ENCODE results near the gene SYT12. TPM values are rescaled to one million over a fixed set of nuclear protein-coding genes. Genes with fewer than 3 reads are reported as not detected.

SYT12 gene
- total and polyA plus RNA-seq, 12 donors: 0.67 to 55.6 (median 3.4) TPM

- Histone ChIP-seq H3K9me3 (replicated peaks in 1 of 3) (no peaks in the 10 kb centered on the region), H3K27me3 (no peaks in the 10 kb centered on the region), H3K4me3 (no peak overlapping the region), H3K27ac (no peak overlapping the region), H3K36me3 (replicated peaks in 1 of 2) (no peaks in the 10 kb centered on the region), H3K4me1 (replicated peaks in 1 of 2) (no peaks in the 10 kb centered on the region)
- no peak for DNase-seq
- TF ChIP-seq, protein P1, sequence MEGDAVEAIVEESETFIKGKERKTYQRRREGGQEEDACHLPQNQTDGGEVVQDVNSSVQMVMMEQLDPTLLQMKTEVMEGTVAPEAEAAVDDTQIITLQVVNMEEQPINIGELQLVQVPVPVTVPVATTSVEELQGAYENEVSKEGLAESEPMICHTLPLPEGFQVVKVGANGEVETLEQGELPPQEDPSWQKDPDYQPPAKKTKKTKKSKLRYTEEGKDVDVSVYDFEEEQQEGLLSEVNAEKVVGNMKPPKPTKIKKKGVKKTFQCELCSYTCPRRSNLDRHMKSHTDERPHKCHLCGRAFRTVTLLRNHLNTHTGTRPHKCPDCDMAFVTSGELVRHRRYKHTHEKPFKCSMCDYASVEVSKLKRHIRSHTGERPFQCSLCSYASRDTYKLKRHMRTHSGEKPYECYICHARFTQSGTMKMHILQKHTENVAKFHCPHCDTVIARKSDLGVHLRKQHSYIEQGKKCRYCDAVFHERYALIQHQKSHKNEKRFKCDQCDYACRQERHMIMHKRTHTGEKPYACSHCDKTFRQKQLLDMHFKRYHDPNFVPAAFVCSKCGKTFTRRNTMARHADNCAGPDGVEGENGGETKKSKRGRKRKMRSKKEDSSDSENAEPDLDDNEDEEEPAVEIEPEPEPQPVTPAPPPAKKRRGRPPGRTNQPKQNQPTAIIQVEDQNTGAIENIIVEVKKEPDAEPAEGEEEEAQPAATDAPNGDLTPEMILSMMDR (IDR thresholded peaks at IDR 0.05): no peak
- TF ChIP-seq POLR2A (IDR thresholded peaks at IDR 0.05): no peak
- intact Hi-C loops (cut with DNase I): no loop called here
- WGBS, 4 donors: 66 to 81% (median 79%) methylated on average over 2 of the region's 2 CpGs
These were observed 30.9 kb upstream of the SYT12 start for GRCh38 chr11:66992041-66992440.

DNA sequence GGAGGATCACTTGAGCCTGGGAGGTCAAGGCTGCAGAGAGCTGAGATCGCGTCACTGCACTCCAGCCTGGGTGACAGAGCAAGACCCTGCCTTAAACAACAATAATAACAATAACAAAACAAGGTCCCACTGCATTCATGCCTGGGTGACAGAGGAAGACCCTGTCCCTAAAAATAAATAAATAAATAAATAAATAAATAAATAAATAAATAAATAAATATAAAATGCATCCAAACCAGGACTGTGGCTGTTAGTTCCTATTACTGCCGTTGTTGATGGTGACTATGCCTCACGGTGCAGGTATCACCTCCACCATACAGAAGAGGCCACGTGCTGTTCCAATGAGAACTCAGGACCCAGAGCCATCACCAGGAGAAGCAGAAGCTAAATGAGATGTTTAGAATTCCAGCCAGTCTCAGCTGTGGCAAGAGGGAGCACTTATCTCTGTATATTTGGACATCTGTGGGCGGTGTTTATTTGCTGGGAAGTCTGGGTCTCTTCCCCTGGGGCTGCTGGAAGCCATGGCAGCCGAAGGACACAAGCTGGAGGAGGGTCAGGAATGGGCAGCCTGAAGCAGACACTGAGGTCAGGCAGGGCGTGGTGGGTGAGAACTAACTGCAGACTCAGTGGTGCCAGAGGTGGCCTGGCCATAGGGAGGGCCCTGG is 26.2 kb upstream of the SYT12 start:
- no peak for DNase-seq

GRCh38 chr11:66999555-66999954 is 23.4 kb upstream of the SYT12 start:
- H3K9me3 ChIP-seq (replicated peaks in 1 of 3): no peaks in the 10 kb centered on the region
- H3K4me3 ChIP-seq: no peak overlapping the region
- TF ChIP-seq, protein P1 (IDR thresholded peaks at IDR 0.05): no peak
- no peak for TF ChIP-seq POLR2A (IDR thresholded peaks at IDR 0.05)
- H3K4me1 ChIP-seq (replicated peaks in 1 of 2): no peaks in the 10 kb centered on the region
- no peaks in the 10 kb centered on the region for H3K36me3 ChIP-seq (replicated peaks in 1 of 2)
- H3K27ac ChIP-seq: no peak overlapping the region
- no peak for DNase-seq
- intact Hi-C loops (cut with DNase I): no loop called here
- H3K27me3 ChIP-seq: no peaks in the 10 kb centered on the region
- 78 to 85% (median 80%) methylated on average over 7 of the region's 7 CpGs for WGBS, 4 donors

More for the DNA sequence above, 26.2 kb upstream of the SYT12 start:
- Histone ChIP-seq H3K27ac (no peak overlapping the region), H3K36me3 (replicated peaks in 1 of 2) (no peaks in the 10 kb centered on the region), H3K9me3 (replicated peaks in 1 of 3) (no peaks in the 10 kb centered on the region), H3K27me3 (no peaks in the 10 kb centered on the region), H3K4me1 (replicated peaks in 1 of 2) (no peaks in the 10 kb centered on the region), H3K4me3 (no peak overlapping the region)
- WGBS, 4 donors: 55 to 74% (median 68%) methylated on average over 7 to 8 of the region's 8 CpGs
- intact Hi-C loops (cut with DNase I): no loop called here
- TF ChIP-seq POLR2A (IDR thresholded peaks at IDR 0.05): no peak
- TF ChIP-seq, protein P1 (IDR thresholded peaks at IDR 0.05): no peak

DNA sequence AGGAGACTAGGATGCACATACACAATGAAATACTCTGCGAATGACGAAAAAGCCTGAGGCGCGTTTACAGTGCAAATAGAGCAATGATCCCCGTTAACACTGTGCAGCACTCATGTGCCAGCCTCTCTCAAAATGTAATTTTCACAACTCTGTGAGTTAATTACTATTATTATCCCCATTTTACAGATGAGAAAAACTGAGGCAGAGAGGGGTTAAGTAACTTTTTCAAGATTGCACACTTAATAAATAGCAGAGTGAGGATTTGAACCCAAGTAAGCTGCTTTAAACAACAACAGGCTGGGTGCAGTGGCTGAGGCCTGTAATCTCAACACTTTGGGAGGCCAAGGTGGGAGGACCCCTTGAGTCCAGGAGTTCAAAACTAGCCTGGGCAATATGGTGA is 21.6 kb upstream of the SYT12 start:
- Histone ChIP-seq H3K27me3 (no peaks in the 10 kb centered on the region), H3K36me3 (replicated peaks in 1 of 2) (no peaks in the 10 kb centered on the region), H3K9me3 (replicated peaks in 1 of 3) (no peaks in the 10 kb centered on the region), H3K4me1 (replicated peaks in 1 of 2) (no peaks in the 10 kb centered on the region), H3K27ac (no peak overlapping the region), H3K4me3 (no peak overlapping the region)
- intact Hi-C loops (cut with DNase I): no loop called here
- WGBS, 4 donors: 93 to 99% (median 95%) methylated on average over 5 of the region's 5 CpGs
- TF ChIP-seq POLR2A (IDR thresholded peaks at IDR 0.05): no peak
- no peak for DNase-seq

- Histone ChIP-seq H3K27ac (no peak overlapping the region), H3K4me1 (replicated peaks in 1 of 2) (no peaks in the 10 kb centered on the region), H3K4me3 (no peak overlapping the region), H3K27me3 (no peaks in the 10 kb centered on the region), H3K36me3 (replicated peaks in 1 of 2) (no peaks in the 10 kb centered on the region), H3K9me3 (replicated peaks in 1 of 3) (no peaks in the 10 kb centered on the region)
- no peak for DNase-seq
- WGBS, 4 donors: 70 to 78% (median 75%) methylated on average over 8 of the region's 8 CpGs
- TF ChIP-seq, protein P1 (IDR thresholded peaks at IDR 0.05): no peak
- no peak for TF ChIP-seq POLR2A (IDR thresholded peaks at IDR 0.05)
- intact Hi-C loops (cut with DNase I): no loop called here
These were observed 20.5 kb upstream of the SYT12 start for GRCh38 chr11:67002297-67002913.
